ENCODE data around the gene VEGFC. TPM values are rescaled to one million over a fixed set of nuclear protein-coding genes. Genes with fewer than 3 reads are reported as not detected.

VEGFC gene
- total RNA-seq, 1 donor from 2014 or later, result 0.60 TPM

- no peak for DNase-seq (ENCODE audit: low read depth in 2 of 2)
These were observed 6.9 kb upstream of the VEGFC start for GRCh38 chr4:176799653-176800052.

- no peak for DNase-seq (ENCODE audit: low read depth in 2 of 2)
These were observed 5.8 kb upstream of the VEGFC start for GRCh38 chr4:176798540-176798939.

GRCh38 chr4:176795441-176795840 lies 2.7 kb upstream of the VEGFC start:
- DNase-seq (ENCODE audit: low read depth in 2 of 2), result no peak

- no peak for DNase-seq (ENCODE audit: low read depth in 2 of 2)
These were observed 1.9 kb upstream of the VEGFC start for GRCh38 chr4:176794651-176795050.

GRCh38 chr4:176794151-176794550 lies 1.4 kb upstream of the VEGFC start:
- DNase-seq (ENCODE audit: low read depth in 2 of 2), result peak in 1 of 2 donors; percentile 93

GRCh38 chr4:176793060-176793605 lies 411 bp upstream of the VEGFC start:
- DNase-seq (ENCODE audit: low read depth in 2 of 2), result no peak

GRCh38 chr4:176791591-176792325 lies 964 bp downstream of the VEGFC start:
- peak; percentile 45 to 76 for DNase-seq (ENCODE audit: low read depth in 2 of 2)

- DNase-seq (ENCODE audit: low read depth in 2 of 2), result peak in 1 of 2 donors; percentile 31
These were observed 2.3 kb downstream of the VEGFC start for GRCh38 chr4:176790398-176790797.

GRCh38 chr4:176789955-176790354 lies 2.8 kb downstream of the VEGFC start:
- peak; percentile 80 to 92 for DNase-seq (ENCODE audit: low read depth in 2 of 2)

- DNase-seq (ENCODE audit: low read depth in 2 of 2), result peak in 1 of 2 donors; percentile 56
These were observed 3.8 kb downstream of the VEGFC start for GRCh38 chr4:176788971-176789370.

GRCh38 chr4:176788248-176788647 lies 4.5 kb downstream of the VEGFC start:
- peak in 1 of 2 donors; percentile 59 for DNase-seq (ENCODE audit: low read depth in 2 of 2)

- peak in 1 of 2 donors; percentile 33 for DNase-seq (ENCODE audit: low read depth in 2 of 2)
These were observed 7.9 kb downstream of the VEGFC start for GRCh38 chr4:176784816-176785215.

GRCh38 chr4:176782794-176783193 lies 9.9 kb downstream of the VEGFC start:
- peak; percentile 45 to 57 for DNase-seq (ENCODE audit: low read depth in 2 of 2)

- DNase-seq (ENCODE audit: low read depth in 2 of 2), result peak in 1 of 2 donors; percentile 47
These were observed 10.5 kb downstream of the VEGFC start for GRCh38 chr4:176782191-176782590.

- peak in 1 of 2 donors; percentile 67 for DNase-seq (ENCODE audit: low read depth in 2 of 2)
These were observed 11.0 kb downstream of the VEGFC start for GRCh38 chr4:176781739-176782100.

GRCh38 chr4:176780995-176781738 lies 11.6 kb downstream of the VEGFC start:
- DNase-seq (ENCODE audit: low read depth in 2 of 2), result peak; percentile 33 to 53

- DNase-seq (ENCODE audit: low read depth in 2 of 2), result no peak
These were observed 13.3 kb downstream of the VEGFC start for GRCh38 chr4:176779421-176779820.

GRCh38 chr4:176778491-176778890 lies 14.2 kb downstream of the VEGFC start:
- peak in 1 of 2 donors; percentile 79 for DNase-seq (ENCODE audit: low read depth in 2 of 2)

GRCh38 chr4:176778063-176778462 lies 14.7 kb downstream of the VEGFC start:
- peak; percentile 29 to 81 for DNase-seq (ENCODE audit: low read depth in 2 of 2)

GRCh38 chr4:176775338-176775737 lies 17.4 kb downstream of the VEGFC start:
- DNase-seq (ENCODE audit: low read depth in 2 of 2), result no peak

GRCh38 chr4:176774852-176775251 lies 17.9 kb downstream of the VEGFC start:
- DNase-seq (ENCODE audit: low read depth in 2 of 2), result peak in 1 of 2 donors; percentile 53

- peak; percentile 35 to 89 for DNase-seq (ENCODE audit: low read depth in 2 of 2)
These were observed 23.2 kb downstream of the VEGFC start for GRCh38 chr4:176769514-176769913.

Measured in lung microvascular endothelial cell (primary cell).